IMR-90 (cell line): Measurements from ENCODE around the gene MAP6. TPM values are rescaled to one million over a fixed set of nuclear protein-coding genes. Genes with fewer than 3 reads are reported as not detected.

Source experiments
- ATAC-seq: fragments of 200-7000 bp; cut with Tn5 transposase; 2 replicates; pipeline ENCODE4 v1.9.1; 2020; ENCODE audit warnings: low read depth, mild to moderate bottlenecking, moderate library complexity
- BruUV-seq: library from RNA; stranded (reverse); fragments of 400-500 nt; replicated peaks from 2 replicates; lab custom pipeline; 2021; lab: Mats Ljungman, UMichigan
- CTCF ChIA-PET: fragments of 300-600 bp; formaldehyde crosslinking; extraction: SDS; loops from one replicate; lab custom pipeline; 2021; ENCODE audit warnings: antibody characterized with exemption; lab: Yijun Ruan, JAX
- POLR2A ChIA-PET: fragments of 300-600 bp; sonication (Branson Sonifier 250); formaldehyde crosslinking; loops from one replicate; lab custom pipeline; 2022; ENCODE audit warnings: antibody characterized with exemption; ENCODE audit not compliant: unreplicated experiment; lab: Charles Lee
- DNase-seq: peaks from one replicate; pipeline ENCODE4 v3.0.0; 2013
- H2AFZ ChIP-seq: replicated peaks from 2 replicates; pipeline ENCODE3; 2013; ENCODE audit warnings: low read length, mild to moderate bottlenecking; ENCODE audit not compliant: poor library complexity
- H2AK5ac ChIP-seq: 2 replicates; pipeline ENCODE4 v1.6.1; 2013; ENCODE audit warnings: low read depth, low read length, inconsistent platforms
- H2AK9ac ChIP-seq: replicated peaks from 2 replicates; pipeline ENCODE3; 2013; ENCODE audit warnings: mild to moderate bottlenecking, low read depth, low read length, moderate library complexity; ENCODE audit not compliant: poor library complexity
- H2BK120ac ChIP-seq: 2 replicates; pipeline ENCODE4 v1.6.1; 2013; ENCODE audit warnings: low read depth, low read length, inconsistent platforms
- H2BK15ac ChIP-seq: 3 replicates; pipeline ENCODE4 v1.6.1; 2013; ENCODE audit warnings: low read depth, low read length, inconsistent platforms
- H2BK20ac ChIP-seq: 2 replicates; pipeline ENCODE4 v1.6.1; 2013; ENCODE audit warnings: low read depth, mild to moderate bottlenecking, inconsistent platforms, low read length, moderate library complexity
- H2BK5ac ChIP-seq: 2 replicates; pipeline ENCODE4 v1.6.1; 2013; ENCODE audit warnings: mild to moderate bottlenecking, low read depth, low read length, inconsistent platforms; ENCODE audit not compliant: poor library complexity, severe bottlenecking
- H3K14ac ChIP-seq: replicated peaks from 2 replicates; pipeline ENCODE4 v1.6.1; 2013; ENCODE audit warnings: low read depth, low read length, inconsistent platforms
- H3K18ac ChIP-seq: 2 replicates; pipeline ENCODE4 v1.6.1; 2013; ENCODE audit warnings: low read depth, low read length, control low read depth
- H3K23ac ChIP-seq: 2 replicates; pipeline ENCODE4 v1.6.1; 2013; ENCODE audit warnings: low read depth, low read length, inconsistent platforms
- H3K27ac ChIP-seq: 2 replicates; pipeline ENCODE4 v1.5.1; 2013; ENCODE audit warnings: mild to moderate bottlenecking, control low read depth, low read length; ENCODE audit not compliant: insufficient read depth
- H3K27me3 ChIP-seq: 2 replicates; pipeline ENCODE4 v1.6.1; 2013; ENCODE audit warnings: low read length; ENCODE audit not compliant: control insufficient read depth, insufficient read depth
- H3K36me3 ChIP-seq: 2 replicates; pipeline ENCODE4 v1.6.1; 2013; ENCODE audit warnings: low read length, mixed read lengths; ENCODE audit not compliant: control insufficient read depth, insufficient read depth
- H3K4ac ChIP-seq: 2 replicates; pipeline ENCODE4 v1.6.1; 2013; ENCODE audit warnings: low read depth, low read length, inconsistent platforms
- H3K4me1 ChIP-seq: 2 replicates; pipeline ENCODE4 v1.6.1; 2013; ENCODE audit warnings: low read length, mixed read lengths; ENCODE audit not compliant: control insufficient read depth, insufficient read depth
- H3K4me2 ChIP-seq: 2 replicates; pipeline ENCODE4 v1.6.1; 2013; ENCODE audit warnings: low read depth, mild to moderate bottlenecking, control low read depth, low read length, moderate library complexity
- H3K4me3 ChIP-seq: 2 replicates; pipeline ENCODE4 v1.5.1; 2013; ENCODE audit warnings: low read depth, mild to moderate bottlenecking, control low read depth, low read length, moderate library complexity; ENCODE audit not compliant: insufficient read depth
- H3K56ac ChIP-seq: 2 replicates; pipeline ENCODE4 v1.6.1; 2013; ENCODE audit warnings: low read length, inconsistent platforms; ENCODE audit not compliant: insufficient read depth; ENCODE audit errors: extremely low read depth
- H3K79me1 ChIP-seq, 2 experiments: 2 replicates each; pipeline ENCODE4 v1.6.1; 2013; ENCODE audit warnings: low read length in 2 of 2, inconsistent platforms in 1 of 2, low read depth in 1 of 2
- H3K9ac ChIP-seq: 2 replicates; pipeline ENCODE4 v1.6.1; 2013; ENCODE audit warnings: low read depth, low read length, control low read depth
- H3K9me1 ChIP-seq: 2 replicates; pipeline ENCODE4 v1.6.1; 2013; ENCODE audit warnings: low read length, inconsistent platforms; ENCODE audit not compliant: insufficient read depth
- H3K9me3 ChIP-seq: 2 replicates; pipeline ENCODE4 v1.6.1; 2013; ENCODE audit warnings: low read length; ENCODE audit not compliant: control insufficient read depth, insufficient read depth
- H4K20me1 ChIP-seq: 2 replicates; pipeline ENCODE4 v1.6.1; 2013; ENCODE audit warnings: low read length, inconsistent platforms; ENCODE audit not compliant: insufficient read depth
- H4K5ac ChIP-seq: 2 replicates; pipeline ENCODE4 v1.6.1; 2013; ENCODE audit warnings: mild to moderate bottlenecking, low read depth, low read length, control low read depth
- H4K8ac ChIP-seq, 2 experiments: 2 replicates each; pipeline ENCODE4 v1.6.1; 2013; ENCODE audit warnings: low read depth in 2 of 2, low read length in 2 of 2, control low read depth in 1 of 2, inconsistent platforms in 1 of 2
- H4K91ac ChIP-seq: 2 replicates; pipeline ENCODE4 v1.6.1; 2013; ENCODE audit warnings: low read depth, low read length, inconsistent platforms; ENCODE audit not compliant: insufficient read depth
- BHLHE40 ChIP-seq: fragments of 150-350 bp; IDR thresholded peaks from 2 replicates; pipeline ENCODE4 v1.6.1; 2016; ENCODE audit warnings: mild to moderate bottlenecking, low read depth, low read length
- CEBPB ChIP-seq: IDR thresholded peaks from 2 replicates; pipeline ENCODE4 v1.6.1; 2012; ENCODE audit warnings: low read depth, low read length, improper control_type of control experiment
- CHD1 ChIP-seq: IDR thresholded peaks from 2 replicates; pipeline ENCODE4 v1.6.1; 2012; ENCODE audit warnings: low read depth, low read length, improper control_type of control experiment
- FOS ChIP-seq: fragments of 150-350 bp; IDR thresholded peaks from 2 replicates; pipeline ENCODE4 v1.6.1; 2016; ENCODE audit warnings: low read depth, low read length
- MAFK ChIP-seq: IDR thresholded peaks from 2 replicates; pipeline ENCODE4 v1.6.1; 2012; ENCODE audit warnings: low read depth, low read length, improper control_type of control experiment
- MAZ ChIP-seq: IDR thresholded peaks from 2 replicates; pipeline ENCODE4 v1.6.1; 2012; ENCODE audit warnings: low read depth, mild to moderate bottlenecking, low read length, improper control_type of control experiment, moderate library complexity, borderline replicate concordance
- MXI1 ChIP-seq: IDR thresholded peaks from 2 replicates; pipeline ENCODE4 v1.6.1; 2012; ENCODE audit warnings: low read depth, mild to moderate bottlenecking, low read length, moderate library complexity, borderline replicate concordance
- NFE2L2 ChIP-seq: fragments of 150-350 bp; IDR thresholded peaks from 2 replicates; pipeline ENCODE4 v1.6.1; 2016; ENCODE audit warnings: low read depth, mild to moderate bottlenecking, low read length
- POLR2A ChIP-seq: IDR thresholded peaks from 2 replicates; pipeline ENCODE4 v1.6.1; 2012; ENCODE audit warnings: mild to moderate bottlenecking, low read depth, low read length
- RAD21 ChIP-seq: IDR thresholded peaks from 2 replicates; pipeline ENCODE4 v1.6.1; 2012; ENCODE audit warnings: low read length, improper control_type of control experiment
- RCOR1 ChIP-seq: IDR thresholded peaks from 2 replicates; pipeline ENCODE4 v1.6.1; 2012; ENCODE audit warnings: mild to moderate bottlenecking, low read length, improper control_type of control experiment; ENCODE audit not compliant: insufficient replicate concordance
- RFX5 ChIP-seq: IDR thresholded peaks from 2 replicates; pipeline ENCODE4 v1.8.0; 2012; ENCODE audit warnings: low read depth, mild to moderate bottlenecking, low read length, moderate library complexity
- SMC3 ChIP-seq: fragments of 150-350 bp; IDR thresholded peaks from 2 replicates; pipeline ENCODE4 v1.6.1; 2016; ENCODE audit warnings: low read depth, mild to moderate bottlenecking, antibody characterized with exemption, low read length, moderate library complexity
- WGBS, 2 experiments: methylation state at CpG; one replicate each; pipeline versions ENCODE4 v1.1.5 to v1.1.7; 2013; ENCODE audit warnings: missing lambda C conversion rate in 2 of 2; ENCODE audit not compliant: insufficient read length in 1 of 2; ENCODE audit errors: extremely low coverage in 2 of 2; 5-methylcytosine and 5-hydroxymethylcytosine counted together
- dilution Hi-C: fragments of 300-500 bp; cut with HindIII; formaldehyde crosslinking; loops from one replicate; pipeline ENCODE4 v1.14.3; 2018; ENCODE audit warnings: low sequenced_read_pairs; ENCODE audit not compliant: unreplicated experiment
- in situ Hi-C: fragments of 300-500 bp; cut with MboI; formaldehyde crosslinking; loops from 3 replicates; pipeline ENCODE4 v1.14.3; 2019; ENCODE audit warnings: low sequenced_read_pairs, inconsistent platforms, mixed read lengths
- intact Hi-C: fragments of 100-400 bp; cut with micrococcal nuclease; formaldehyde crosslinking; loops from 2 replicates; pipeline ENCODE4 v1.10.0; 2022
- polyA plus RNA-seq, 3 experiments: library from polyadenylated mRNA; depleted of rRNA; stranded (reverse); fragments of >200 nt; gene quantifications; 2 replicates each; pipeline ENCODE4 v1.2.3, GENCODE V29; 2012; ENCODE audit warnings: low replicate concordance in 1 of 3
- total RNA-seq: library from RNA; depleted of rRNA; stranded (reverse); fragments of >200 nt; gene quantifications from 2 replicates; pipeline ENCODE4 v1.2.3, GENCODE V29; 2012
- TF ChIP-seq, protein P1 (sequence below): fragments of 150-350 bp; IDR thresholded peaks from 2 replicates; pipeline ENCODE4 v1.6.1; 2016; ENCODE audit warnings: low read depth, mild to moderate bottlenecking, low read length, moderate library complexity, borderline replicate concordance
- TF ChIP-seq, protein P2 (sequence below): fragments of 150-350 bp; IDR thresholded peaks from 2 replicates; pipeline ENCODE4 v1.6.1; 2017; ENCODE audit warnings: mild to moderate bottlenecking, antibody characterized with exemption, low read length, low read depth
- TF ChIP-seq, protein P3 (sequence below): conservative IDR thresholded peaks from 2 replicates; pipeline ENCODE4 v1.5.1; 2012; ENCODE audit warnings: mild to moderate bottlenecking, low read depth, low read length, improper control_type of control experiment

MAP6 gene
- total and polyA plus RNA-seq, 2 of the 4 experiments (the other 2 are of a cell fraction), result 3.0 to 3.4 TPM

DNA sequence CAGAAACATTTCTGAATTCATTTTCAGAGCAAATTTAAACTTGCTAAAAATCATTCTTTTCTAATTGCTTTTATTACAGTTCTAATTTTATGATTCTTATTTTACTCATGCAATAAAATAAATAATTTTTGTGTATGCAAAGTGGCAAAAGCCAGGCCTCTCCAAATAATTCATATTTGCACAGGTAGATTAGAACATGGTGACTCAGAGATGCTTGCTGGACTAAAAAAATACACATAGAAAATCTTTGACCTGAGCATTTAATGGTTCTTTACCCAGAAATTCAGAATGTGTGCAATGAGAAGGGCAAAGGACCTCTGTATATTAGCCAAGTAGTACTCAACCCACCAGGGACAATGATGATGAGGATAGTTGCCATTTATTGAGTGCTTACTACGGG is 15.3 kb downstream of the MAP6 start:
- Histone ChIP-seq H3K4me3 (no peak overlapping the region), H3K27ac (no peak overlapping the region), H2BK5ac (peak overlapping the region; percentile 97), H4K8ac (peak overlapping the region in 1 of 2 experiments; percentile 41; a peak in 1 of 4 replicates), H2AK5ac (peak overlapping the region; percentile 48; the same call in 1 of the 2 replicates), H3K4me2 (no peak overlapping the region), H3K9ac (no peak overlapping the region), H2AFZ (no peak overlapping the region), H3K9me3 (no peaks in the 10 kb centered on the region), H3K56ac (no peak overlapping the region), H2BK15ac (peak overlapping the region; percentile 93; the same call in 2 of the 3 replicates), H3K18ac (peak overlapping the region; percentile 5; the same call in 1 of the 2 replicates), H3K14ac (0 out of 2 replicates have a peak overlapping the region, but pooled peaks have one; percentile 60), H2AK9ac (no peak overlapping the region), H3K36me3 (no peaks in the 10 kb centered on the region), H3K27me3 (no peaks in the 10 kb centered on the region), H3K23ac (peak overlapping the region; percentile 23; the same call in 1 of the 2 replicates), H2BK120ac (peak overlapping the region; percentile 69; the same call in 1 of the 2 replicates), H4K20me1 (no peaks in the 10 kb centered on the region; the same call in 1 of the 2 replicates), H3K9me1 (peaks cover 12% of the 10 kb centered on the region), H2BK20ac (0 out of 2 replicates have a peak overlapping the region, but pooled peaks have one; percentile 52), H3K4me1 (peaks cover 19% of the 10 kb centered on the region), H3K4ac (peak overlapping the region; percentile 45; the same call in 1 of the 2 replicates), H3K79me1 (peaks cover 0 to 3% of the 10 kb centered on the region in 2 experiments; a peak in 1 of 4 replicates), H4K5ac (no peak overlapping the region; the same call in 1 of the 2 replicates), H4K91ac (no peak overlapping the region; the same call in 1 of the 2 replicates)
- ChIA-PET CTCF (no interaction called here), POLR2A (no interaction called here)
- no peak for TF ChIP-seq RCOR1
- no peak for TF ChIP-seq POLR2A
- TF ChIP-seq CEBPB, result no peak
- TF ChIP-seq NFE2L2, result no peak
- TF ChIP-seq, protein P1, sequence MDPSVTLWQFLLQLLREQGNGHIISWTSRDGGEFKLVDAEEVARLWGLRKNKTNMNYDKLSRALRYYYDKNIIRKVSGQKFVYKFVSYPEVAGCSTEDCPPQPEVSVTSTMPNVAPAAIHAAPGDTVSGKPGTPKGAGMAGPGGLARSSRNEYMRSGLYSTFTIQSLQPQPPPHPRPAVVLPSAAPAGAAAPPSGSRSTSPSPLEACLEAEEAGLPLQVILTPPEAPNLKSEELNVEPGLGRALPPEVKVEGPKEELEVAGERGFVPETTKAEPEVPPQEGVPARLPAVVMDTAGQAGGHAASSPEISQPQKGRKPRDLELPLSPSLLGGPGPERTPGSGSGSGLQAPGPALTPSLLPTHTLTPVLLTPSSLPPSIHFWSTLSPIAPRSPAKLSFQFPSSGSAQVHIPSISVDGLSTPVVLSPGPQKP, result no peak
- no peak for TF ChIP-seq RAD21
- TF ChIP-seq MAZ, result no peak
- no peak for TF ChIP-seq BHLHE40
- TF ChIP-seq FOS, result no peak
- TF ChIP-seq MXI1, result no peak
- no peak for TF ChIP-seq MAFK
- TF ChIP-seq SMC3, result no peak
- no peak for TF ChIP-seq CHD1
- TF ChIP-seq, protein P2, sequence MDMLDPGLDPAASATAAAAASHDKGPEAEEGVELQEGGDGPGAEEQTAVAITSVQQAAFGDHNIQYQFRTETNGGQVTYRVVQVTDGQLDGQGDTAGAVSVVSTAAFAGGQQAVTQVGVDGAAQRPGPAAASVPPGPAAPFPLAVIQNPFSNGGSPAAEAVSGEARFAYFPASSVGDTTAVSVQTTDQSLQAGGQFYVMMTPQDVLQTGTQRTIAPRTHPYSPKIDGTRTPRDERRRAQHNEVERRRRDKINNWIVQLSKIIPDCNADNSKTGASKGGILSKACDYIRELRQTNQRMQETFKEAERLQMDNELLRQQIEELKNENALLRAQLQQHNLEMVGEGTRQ, result no peak
- TF ChIP-seq RFX5, result no peak
- TF ChIP-seq, protein P3, sequence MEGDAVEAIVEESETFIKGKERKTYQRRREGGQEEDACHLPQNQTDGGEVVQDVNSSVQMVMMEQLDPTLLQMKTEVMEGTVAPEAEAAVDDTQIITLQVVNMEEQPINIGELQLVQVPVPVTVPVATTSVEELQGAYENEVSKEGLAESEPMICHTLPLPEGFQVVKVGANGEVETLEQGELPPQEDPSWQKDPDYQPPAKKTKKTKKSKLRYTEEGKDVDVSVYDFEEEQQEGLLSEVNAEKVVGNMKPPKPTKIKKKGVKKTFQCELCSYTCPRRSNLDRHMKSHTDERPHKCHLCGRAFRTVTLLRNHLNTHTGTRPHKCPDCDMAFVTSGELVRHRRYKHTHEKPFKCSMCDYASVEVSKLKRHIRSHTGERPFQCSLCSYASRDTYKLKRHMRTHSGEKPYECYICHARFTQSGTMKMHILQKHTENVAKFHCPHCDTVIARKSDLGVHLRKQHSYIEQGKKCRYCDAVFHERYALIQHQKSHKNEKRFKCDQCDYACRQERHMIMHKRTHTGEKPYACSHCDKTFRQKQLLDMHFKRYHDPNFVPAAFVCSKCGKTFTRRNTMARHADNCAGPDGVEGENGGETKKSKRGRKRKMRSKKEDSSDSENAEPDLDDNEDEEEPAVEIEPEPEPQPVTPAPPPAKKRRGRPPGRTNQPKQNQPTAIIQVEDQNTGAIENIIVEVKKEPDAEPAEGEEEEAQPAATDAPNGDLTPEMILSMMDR, result no peak
- in situ Hi-C loops, result no loop called here
- DNase-seq (no peak), ATAC-seq (no peak)
- dilution Hi-C loops, result no loop called here
- no CpG with 5 or more reads among the region's 1 CpG for WGBS, 2 experiments
- intact Hi-C loops, result no loop called here
- BruUV-seq, result no TSS peak
